Activated CD4-positive, alpha-beta T cell treated with anti-CD3 and anti-CD28 coated beads for 36 hours (primary cell): ENCODE data around the gene RASL11A. TPM values are rescaled to one million over a fixed set of nuclear protein-coding genes. Genes with fewer than 3 reads are reported as not detected.
"Not testable (repeated sequence)": the region's sequence is repeated elsewhere in the genome, so short reads cannot be mapped to it uniquely, and the experiment has no call there.

Experiments used
- ATAC-seq: fragments of 200-7000 bp; cut with Tn5 transposase; one replicate; pipeline ENCODE4 v1.10.0; 2021; ENCODE audit warnings: mild to moderate bottlenecking, moderate library complexity
- CTCF ChIA-PET: fragments of 350-600 bp; sonication (Branson Sonifier 250); formaldehyde crosslinking; loops from one replicate; lab custom pipeline; 2021; ENCODE audit warnings: antibody characterized with exemption; lab: Charles Lee
- POLR2A ChIA-PET: fragments of 350-600 bp; sonication (Branson Sonifier 250); formaldehyde crosslinking; loops from one replicate; lab custom pipeline; 2021; ENCODE audit warnings: antibody characterized with exemption, inconsistent platforms; lab: Charles Lee
- DNase-seq: peaks from one replicate; pipeline ENCODE4 v3.0.0-alpha.2; 2020
- H3K27ac Mint-ChIP-seq: one replicate; pipeline ENCODE4 v1.8.0; 2021; ENCODE audit warnings: mixed read lengths
- H3K27me3 Mint-ChIP-seq: one replicate; pipeline ENCODE4 v1.8.0; 2021; ENCODE audit warnings: mixed read lengths
- H3K36me3 Mint-ChIP-seq: one replicate; pipeline ENCODE4 v1.8.0; 2021; ENCODE audit warnings: low read depth, mixed read lengths
- H3K4me1 Mint-ChIP-seq: one replicate; pipeline ENCODE4 v1.8.0; 2021; ENCODE audit warnings: mixed read lengths
- H3K4me3 Mint-ChIP-seq: one replicate; pipeline ENCODE4 v1.8.0; 2021; ENCODE audit warnings: mild to moderate bottlenecking, moderate library complexity, mixed read lengths
- H3K9me3 Mint-ChIP-seq: one replicate; pipeline ENCODE4 v1.8.0; 2021; ENCODE audit warnings: low read depth, mixed read lengths
- intact Hi-C, 2 experiments: fragments of 100-400 bp; cut with DNase I in 1 of 2; cut with micrococcal nuclease in 1 of 2; formaldehyde crosslinking; loops; one replicate each; pipeline versions ENCODE4 v1.14.2 to v1.15.1; 2022 to 2024; cut with DNase I, micrococcal nuclease
- total RNA-seq, 2 experiments: library from RNA; stranded (reverse); gene quantifications; one replicate each; pipeline ENCODE4 v1.2.3, GENCODE V29; 2021

RASL11A gene
- total RNA-seq, 2 experiments from 2014 or later = 3.2 to 3.5 TPM

GRCh38 chr13:27280841-27281240, 10.2 kb downstream of the RASL11A start:
- no peaks in the 10 kb centered on the region for H3K4me1 Mint-ChIP-seq
- DNase-seq = no peak
- ATAC-seq = no peak
- H3K27ac Mint-ChIP-seq = no peak overlapping the region
- no peaks in the 10 kb centered on the region for H3K27me3 Mint-ChIP-seq
- POLR2A ChIA-PET = interaction anchor here (0.6 kb wide), 1 partner anchor 41 kb away, joined by 3 read pairs; no protein-coding TSS in a partner anchor
- CTCF ChIA-PET = interaction anchor here (0.7 to 1.6 kb wide), 2 partner anchors 9 to 10 kb away, joined by 3 to 4 read pairs; partner anchors contain the start of gene RASL11A
- H3K9me3 Mint-ChIP-seq = no peaks in the 10 kb centered on the region
- H3K4me3 Mint-ChIP-seq = no peak overlapping the region
- intact Hi-C loops = loop anchor here in 1 of 2 experiments (5.0 kb wide), 1 partner anchor 294 kb away; no protein-coding TSS in a partner anchor
- no peaks in the 10 kb centered on the region for H3K36me3 Mint-ChIP-seq

DNA sequence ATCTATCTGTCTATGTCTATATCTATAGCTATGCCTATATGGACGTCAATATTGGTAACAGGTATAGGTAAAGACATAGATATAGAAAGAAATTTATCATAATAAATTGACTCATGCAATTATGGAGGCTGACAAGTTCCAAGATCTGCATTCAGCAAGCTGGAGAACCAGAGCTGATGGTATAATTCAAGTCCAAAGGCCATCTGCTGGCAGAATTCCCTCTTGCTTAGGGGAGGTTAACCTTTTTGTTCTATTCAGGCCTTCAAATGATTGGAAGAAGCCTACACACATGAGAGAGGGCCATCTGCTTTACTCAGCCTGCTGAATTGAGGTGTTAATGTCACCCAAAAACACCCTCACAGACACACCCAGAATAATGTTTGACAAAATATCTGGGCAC, 10.8 kb downstream of the RASL11A start:
- H3K36me3 Mint-ChIP-seq = no peaks in the 10 kb centered on the region
- H3K27ac Mint-ChIP-seq = no peak overlapping the region
- H3K4me1 Mint-ChIP-seq = no peaks in the 10 kb centered on the region
- ATAC-seq (no peak), DNase-seq (no peak)
- H3K9me3 Mint-ChIP-seq = no peaks in the 10 kb centered on the region
- ChIA-PET POLR2A (no interaction called here), CTCF (interaction anchor here (0.7 to 1.8 kb wide), 4 partner anchors 9 to 296 kb away, joined by 3 to 5 read pairs (median 4); partner anchors contain the start of gene RASL11A)
- no peaks in the 10 kb centered on the region for H3K27me3 Mint-ChIP-seq
- intact Hi-C loops = loop anchor here in 1 of 2 experiments (5.0 kb wide), 1 partner anchor 294 kb away; no protein-coding TSS in a partner anchor
- H3K4me3 Mint-ChIP-seq = no peak overlapping the region

DNA sequence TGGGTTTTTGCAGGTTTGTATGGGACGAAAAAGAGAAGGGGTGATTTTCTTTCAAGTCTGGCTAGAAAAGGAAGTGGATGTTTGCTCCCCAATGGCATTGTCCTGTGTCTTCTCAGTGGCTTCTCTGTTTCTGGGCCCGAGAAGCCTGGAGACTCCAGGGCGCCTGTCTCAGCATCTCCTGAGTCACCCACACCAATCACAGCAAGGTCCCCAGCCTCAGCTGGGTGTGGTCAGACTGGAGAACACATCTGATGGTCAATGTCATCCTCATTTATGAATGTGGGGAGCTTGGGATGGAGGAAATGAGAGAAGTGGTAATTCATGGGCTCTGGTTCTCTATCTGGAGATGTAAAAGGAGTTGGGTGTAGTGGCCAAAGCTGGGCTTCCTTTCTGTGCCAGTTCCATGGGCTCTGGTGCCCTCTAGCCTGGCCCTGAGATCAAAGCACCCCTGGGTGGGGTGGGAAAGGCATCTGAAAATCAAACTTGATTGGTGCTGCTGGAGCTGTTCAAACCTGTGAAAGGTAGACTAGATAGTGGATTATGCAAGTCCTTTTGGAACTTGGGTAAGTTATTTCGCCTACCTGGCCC, 13.4 kb downstream of the RASL11A start:
- no peaks in the 10 kb centered on the region for H3K9me3 Mint-ChIP-seq
- no peaks in the 10 kb centered on the region for H3K27me3 Mint-ChIP-seq
- H3K27ac Mint-ChIP-seq = no peak overlapping the region
- DNase-seq (peak; percentile 52), ATAC-seq (peak; percentile 44)
- CTCF ChIA-PET = interaction anchor here (0.5 to 1.5 kb wide), 6 partner anchors 11 to 313 kb away, joined by 3 to 13 read pairs (median 3); partner anchors contain the start of gene RASL11A
- POLR2A ChIA-PET = no interaction called here
- H3K36me3 Mint-ChIP-seq = no peaks in the 10 kb centered on the region
- no peaks in the 10 kb centered on the region for H3K4me1 Mint-ChIP-seq
- intact Hi-C loops = loop anchor here in 1 of 2 experiments (5.0 kb wide), 1 partner anchor 297 kb away; no protein-coding TSS in a partner anchor
- no peak overlapping the region for H3K4me3 Mint-ChIP-seq

DNA sequence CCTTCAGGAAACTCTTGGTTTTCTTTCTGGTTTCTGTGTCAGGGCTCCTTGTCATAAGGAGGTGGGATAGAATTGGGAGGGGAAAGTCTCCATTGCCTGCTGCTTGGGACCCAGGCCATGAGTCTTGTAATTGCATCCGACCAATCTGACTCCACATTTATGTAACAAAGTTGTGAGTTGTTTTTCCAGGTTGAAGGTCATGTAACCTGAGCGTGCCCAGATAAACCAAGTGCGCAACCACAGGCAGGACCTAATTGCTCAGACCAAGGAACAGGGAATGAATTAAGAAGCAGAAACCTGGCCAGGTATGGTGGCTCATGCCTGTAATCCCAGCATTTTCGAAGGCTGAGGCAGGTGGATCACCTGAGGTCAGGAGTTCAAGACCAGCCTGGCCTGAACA, 17.8 kb downstream of the RASL11A start:
- CTCF ChIA-PET = no interaction called here
- H3K27me3 Mint-ChIP-seq = no peaks in the 10 kb centered on the region
- POLR2A ChIA-PET = no interaction called here
- no peak overlapping the region for H3K27ac Mint-ChIP-seq
- intact Hi-C loops = no loop called here
- no peak for ATAC-seq
- H3K36me3 Mint-ChIP-seq = no peaks in the 10 kb centered on the region
- H3K4me3 Mint-ChIP-seq = no peak overlapping the region
- H3K9me3 Mint-ChIP-seq = no peaks in the 10 kb centered on the region
- H3K4me1 Mint-ChIP-seq = peaks cover 12% of the 10 kb centered on the region
- DNase-seq = no peak

GRCh38 chr13:27289011-27289665, 18.5 kb downstream of the RASL11A start:
- POLR2A ChIA-PET = no interaction called here
- CTCF ChIA-PET = interaction anchor here (0.6 to 1.4 kb wide), 6 partner anchors 19 to 187 kb away, joined by 3 to 6 read pairs (median 3); partner anchors contain the start of gene RASL11A

DNA sequence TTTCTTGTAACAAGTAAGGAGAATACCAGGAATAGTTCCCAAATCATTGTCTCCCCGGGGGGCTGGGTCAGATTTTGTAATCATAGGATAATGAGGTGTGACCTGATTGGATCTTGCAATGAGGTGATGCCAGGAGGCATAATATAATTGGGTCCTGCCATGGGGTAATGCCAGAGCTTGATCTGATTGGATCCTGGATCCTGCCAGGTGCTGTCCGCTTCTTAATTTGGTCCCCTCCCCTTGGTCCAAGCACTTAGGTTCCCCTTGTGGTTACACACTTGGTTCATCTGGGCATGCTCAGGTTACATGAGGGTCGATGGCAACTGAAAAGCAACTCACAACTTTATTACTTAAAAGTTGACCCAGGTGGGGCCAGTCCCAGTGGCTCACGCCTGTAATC, 20.1 kb downstream of the RASL11A start:
- DNase-seq (no peak), ATAC-seq (no peak)
- intact Hi-C loops = no loop called here
- POLR2A ChIA-PET = no interaction called here
- CTCF ChIA-PET = no interaction called here
- no peak overlapping the region for H3K27ac Mint-ChIP-seq
- peaks cover 36% of the 10 kb centered on the region for H3K4me1 Mint-ChIP-seq
- no peak overlapping the region for H3K4me3 Mint-ChIP-seq
- no peaks in the 10 kb centered on the region for H3K27me3 Mint-ChIP-seq
- no peaks in the 10 kb centered on the region for H3K9me3 Mint-ChIP-seq
- no peaks in the 10 kb centered on the region for H3K36me3 Mint-ChIP-seq

More at GRCh38 chr13:27289011-27289665, 18.5 kb downstream of the RASL11A start:
- Mint-ChIP-seq H3K9me3 (no peaks in the 10 kb centered on the region), H3K4me3 (no peak overlapping the region), H3K27me3 (no peaks in the 10 kb centered on the region), H3K27ac (no peak overlapping the region), H3K36me3 (no peaks in the 10 kb centered on the region), H3K4me1 (peaks cover 20% of the 10 kb centered on the region)
- DNase-seq (no peak), ATAC-seq (no peak)
- intact Hi-C loops = no loop called here

DNA sequence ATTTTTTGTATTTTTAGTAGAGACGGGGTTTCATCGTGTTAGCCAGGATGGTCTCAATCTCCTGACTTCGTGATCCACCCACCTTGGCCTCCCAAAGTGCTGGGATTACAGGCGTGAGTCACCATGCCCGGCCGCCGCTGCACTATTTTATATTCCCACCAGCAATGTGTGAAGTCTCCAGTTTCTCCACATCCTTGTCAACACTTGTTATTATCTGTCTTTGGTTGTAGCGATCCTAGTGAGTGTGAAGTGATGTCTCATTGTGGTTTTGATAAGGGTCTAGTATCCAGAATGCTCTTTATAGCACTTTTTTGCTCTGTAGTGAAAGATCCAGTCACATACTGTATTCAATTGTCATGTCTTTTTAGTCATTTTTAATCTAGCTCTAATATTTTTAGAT, 21.3 kb downstream of the RASL11A start:
- H3K4me1 Mint-ChIP-seq = peaks cover 36% of the 10 kb centered on the region
- H3K4me3 Mint-ChIP-seq, H3K9me3 Mint-ChIP-seq, POLR2A ChIA-PET, DNase-seq, ATAC-seq, H3K27me3 Mint-ChIP-seq, H3K36me3 Mint-ChIP-seq, H3K27ac Mint-ChIP-seq, intact Hi-C loops: not testable (repeated sequence)
- CTCF ChIA-PET = interaction anchor here (1.1 to 2.0 kb wide), 2 partner anchors 8 to 307 kb away, joined by 3 to 9 read pairs; no protein-coding TSS in a partner anchor

DNA sequence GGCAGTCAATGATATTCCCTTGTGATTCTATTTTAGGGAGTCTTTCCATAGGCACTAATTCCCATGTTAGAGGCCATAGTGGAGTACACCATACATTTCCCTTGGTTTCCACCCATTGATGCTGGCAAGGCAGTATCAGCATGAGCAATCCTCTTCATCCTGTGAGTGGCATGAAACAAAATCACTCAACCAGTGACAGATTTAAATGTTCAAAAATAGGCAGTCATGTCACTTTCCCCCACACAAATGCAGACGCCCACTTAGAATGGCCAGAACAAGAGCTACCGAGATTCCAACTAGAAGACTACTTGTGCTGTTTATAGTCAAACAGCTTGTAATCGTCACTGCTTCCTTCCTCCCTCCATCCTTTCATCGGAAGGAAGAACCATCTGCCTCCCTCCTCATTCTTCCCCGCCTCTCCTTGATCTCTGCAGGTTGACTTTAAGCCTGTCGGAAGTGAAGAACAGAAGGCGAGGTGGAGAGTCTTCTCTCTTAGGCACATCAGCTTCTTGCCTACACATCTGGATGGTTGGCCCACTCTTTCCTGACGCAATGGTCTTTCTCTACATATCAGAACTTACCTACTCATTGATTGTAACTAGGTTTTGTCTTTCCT, 22.6 kb downstream of the RASL11A start:
- Mint-ChIP-seq H3K27me3 (no peaks in the 10 kb centered on the region), H3K27ac (peak overlapping the region; percentile 74), H3K4me3 (no peak overlapping the region), H3K4me1 (peaks cover 36% of the 10 kb centered on the region), H3K9me3 (no peaks in the 10 kb centered on the region), H3K36me3 (no peaks in the 10 kb centered on the region)
- ChIA-PET CTCF (interaction anchor here (0.7 to 2.0 kb wide), 3 partner anchors 15 to 308 kb away, joined by 4 to 9 read pairs (median 4); no protein-coding TSS in a partner anchor), POLR2A (no interaction called here)
- DNase-seq (peak; percentile 20), ATAC-seq (peak; percentile 62)
- intact Hi-C loops = no loop called here

- Mint-ChIP-seq H3K9me3 (no peaks in the 10 kb centered on the region), H3K36me3 (no peaks in the 10 kb centered on the region), H3K4me1 (peaks cover 36% of the 10 kb centered on the region), H3K27ac (peak overlapping the region; percentile 74), H3K27me3 (no peaks in the 10 kb centered on the region), H3K4me3 (no peak overlapping the region)
- ChIA-PET POLR2A (no interaction called here), CTCF (interaction anchor here (0.5 to 2.0 kb wide), 4 partner anchors 16 to 1192 kb away, joined by 3 to 9 read pairs (median 4); no protein-coding TSS in a partner anchor)
- DNase-seq (peak; percentile 19), ATAC-seq (peak; percentile 74)
- intact Hi-C loops = no loop called here
Measured at GRCh38 chr13:27293873-27294515, 23.4 kb downstream of the RASL11A start.

GRCh38 chr13:27295096-27295495, 24.5 kb downstream of the RASL11A start:
- Mint-ChIP-seq H3K4me3 (no peak overlapping the region), H3K9me3 (no peaks in the 10 kb centered on the region), H3K27ac (no peak overlapping the region), H3K27me3 (no peaks in the 10 kb centered on the region), H3K4me1 (peaks cover 36% of the 10 kb centered on the region), H3K36me3 (no peaks in the 10 kb centered on the region)
- ATAC-seq (no peak), DNase-seq (peak; percentile 30)
- ChIA-PET POLR2A (interaction anchor here (0.6 kb wide), 1 partner anchor 26 kb away, joined by 4 read pairs; no protein-coding TSS in a partner anchor), CTCF (interaction anchor here (1.0 kb wide), 1 partner anchor 25 kb away, joined by 3 read pairs; the partner anchor contains the start of gene RASL11A)
- intact Hi-C loops = no loop called here

GRCh38 chr13:27295660-27296059, 25.0 kb downstream of the RASL11A start:
- H3K4me1 Mint-ChIP-seq = peaks cover 36% of the 10 kb centered on the region
- intact Hi-C loops = no loop called here
- no peak overlapping the region for H3K4me3 Mint-ChIP-seq
- no peaks in the 10 kb centered on the region for H3K36me3 Mint-ChIP-seq
- CTCF ChIA-PET = interaction anchor here (1.0 kb wide), 1 partner anchor 25 kb away, joined by 3 read pairs; the partner anchor contains the start of gene RASL11A
- POLR2A ChIA-PET = no interaction called here
- no peaks in the 10 kb centered on the region for H3K27me3 Mint-ChIP-seq
- DNase-seq (no peak), ATAC-seq (no peak)
- H3K27ac Mint-ChIP-seq = no peak overlapping the region
- H3K9me3 Mint-ChIP-seq = no peaks in the 10 kb centered on the region
